HAP-1 (cell line): Measurements from ENCODE around the gene RASA3.
"Not testable (repeated sequence)": the region's sequence is repeated elsewhere in the genome, so short reads cannot be mapped to it uniquely, and the experiment has no call there.

Source experiments
- DNase-seq, 2 experiments: peaks; one replicate each; pipeline ENCODE4 v3.0.0-alpha.2; 2016 to 2020; ENCODE audit warnings: low spot score in 2 of 2
- H3K27me3 ChIP-seq: fragments of 250-450 bp; sonication (Bioruptor Pico); 2 replicates; pipeline ENCODE4 v1.5.1; 2020; ENCODE audit warnings: low read depth, mild to moderate bottlenecking, moderate library complexity
- H3K36me3 ChIP-seq: fragments of 250-450 bp; sonication (Bioruptor Pico); replicated peaks from 2 replicates; pipeline ENCODE4 v1.5.1; 2020; ENCODE audit warnings: mild to moderate bottlenecking
- H3K4me1 ChIP-seq: fragments of 250-450 bp; sonication (Bioruptor Pico); 2 replicates; pipeline ENCODE4 v1.5.1; 2020; ENCODE audit warnings: mild to moderate bottlenecking
- H3K4me3 ChIP-seq: fragments of 250-450 bp; sonication (Bioruptor Pico); 2 replicates; pipeline ENCODE4 v1.5.1; 2020; ENCODE audit warnings: mild to moderate bottlenecking, moderate library complexity
- H3K9me3 ChIP-seq: fragments of 250-450 bp; sonication (Bioruptor Pico); 2 replicates; pipeline ENCODE4 v1.5.1; 2020; ENCODE audit warnings: mild to moderate bottlenecking, moderate library complexity
- in situ Hi-C: fragments of 300-500 bp; cut with MboI; formaldehyde crosslinking; loops from 3 replicates; pipeline ENCODE4 v1.14.3; 2020; ENCODE audit warnings: low sequenced_read_pairs, inconsistent platforms, mixed read lengths

RASA3 gene

DNA sequence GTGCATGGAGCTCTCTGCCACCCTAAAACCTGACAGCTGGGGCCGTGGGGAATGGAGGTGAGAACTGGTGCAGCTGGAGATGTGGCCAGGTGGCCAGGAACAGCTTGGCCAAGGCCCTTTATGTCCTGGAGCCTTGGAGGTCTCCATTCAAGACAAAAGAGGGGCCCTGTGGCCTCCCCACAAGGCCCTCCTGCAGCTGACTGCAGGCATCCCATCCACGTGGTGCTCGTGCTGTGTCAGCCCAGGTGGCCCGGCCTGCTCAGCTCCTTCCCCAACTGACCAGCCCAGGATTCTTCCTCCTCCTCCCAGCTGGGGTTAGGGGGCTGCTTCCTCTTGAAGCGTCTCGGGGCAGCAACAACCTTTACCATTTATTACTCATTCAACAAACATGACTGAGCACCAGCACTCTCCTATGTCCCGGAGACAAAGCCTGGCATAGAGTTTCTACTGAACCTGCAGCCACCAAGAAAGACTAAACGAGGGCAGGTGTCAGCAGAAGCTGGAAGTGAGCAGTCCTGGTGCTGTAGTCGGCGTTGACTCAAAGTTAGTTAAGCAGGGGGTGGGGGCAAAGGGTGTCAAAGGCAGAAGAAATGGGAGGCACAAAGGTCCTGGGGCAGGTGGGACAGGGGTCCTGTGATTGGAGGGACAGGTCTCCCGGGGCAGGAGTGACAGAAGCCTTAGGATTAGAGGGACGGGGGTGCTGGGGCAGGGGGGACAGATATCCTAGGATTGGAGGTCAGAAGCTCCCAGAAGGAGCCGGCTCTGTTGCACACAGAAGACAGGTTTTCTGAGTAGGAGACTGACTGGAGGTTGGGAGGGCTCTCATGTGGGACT, 135.3 kb downstream of the RASA3 start:
- in situ Hi-C loops, result no loop called here
- no peak for DNase-seq
- Histone ChIP-seq H3K9me3 (no peaks in the 10 kb centered on the region), H3K4me3 (no peak overlapping the region), H3K36me3 (no peaks in the 10 kb centered on the region), H3K4me1 (no peaks in the 10 kb centered on the region), H3K27me3 (no peaks in the 10 kb centered on the region)

DNA sequence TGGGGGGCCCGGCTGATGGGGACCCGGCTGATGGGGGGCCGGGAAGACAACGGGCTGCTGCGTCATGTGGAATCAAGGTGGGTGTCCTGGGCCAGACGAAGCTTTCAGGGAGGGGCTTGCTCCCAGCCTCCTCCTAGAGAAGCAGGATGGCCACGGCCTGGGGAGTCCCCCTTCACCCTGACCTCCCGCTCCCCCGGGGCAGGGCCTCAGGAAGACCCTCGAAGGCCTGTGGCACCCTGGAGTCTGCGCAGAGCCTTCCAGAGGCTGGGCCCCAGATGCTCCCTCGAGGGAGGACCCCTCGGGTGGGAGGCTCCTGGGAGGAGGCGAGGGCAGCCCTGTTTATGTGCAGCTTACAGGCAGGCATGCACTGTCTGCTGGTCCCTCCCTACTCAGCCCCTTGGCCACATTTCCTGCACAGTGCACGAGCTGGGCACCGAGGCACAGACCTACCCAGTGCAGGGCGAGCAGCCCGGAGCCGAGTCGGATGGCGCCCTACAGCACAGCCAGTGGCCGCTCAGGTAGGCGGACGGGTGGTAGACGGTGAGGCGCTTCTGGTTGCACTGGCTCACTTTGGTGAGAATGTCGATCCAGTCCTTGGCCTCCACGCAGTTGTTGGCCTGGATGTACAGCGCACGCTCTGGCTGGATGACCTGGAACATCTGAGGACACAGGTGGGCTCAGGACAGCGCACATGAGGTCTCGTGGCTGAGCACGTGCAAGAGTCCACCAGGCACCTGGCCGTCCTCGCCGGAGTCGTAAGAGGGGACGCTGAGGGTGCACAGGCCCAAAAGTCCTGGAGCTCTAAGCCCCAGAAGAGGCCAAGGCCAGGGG, 136.1 kb downstream of the RASA3 start:
- Histone ChIP-seq H3K27me3 (no peaks in the 10 kb centered on the region), H3K4me3 (no peak overlapping the region), H3K4me1 (no peaks in the 10 kb centered on the region), H3K9me3 (no peaks in the 10 kb centered on the region), H3K36me3 (no peaks in the 10 kb centered on the region)
- in situ Hi-C loops, result no loop called here
- no peak for DNase-seq

DNA sequence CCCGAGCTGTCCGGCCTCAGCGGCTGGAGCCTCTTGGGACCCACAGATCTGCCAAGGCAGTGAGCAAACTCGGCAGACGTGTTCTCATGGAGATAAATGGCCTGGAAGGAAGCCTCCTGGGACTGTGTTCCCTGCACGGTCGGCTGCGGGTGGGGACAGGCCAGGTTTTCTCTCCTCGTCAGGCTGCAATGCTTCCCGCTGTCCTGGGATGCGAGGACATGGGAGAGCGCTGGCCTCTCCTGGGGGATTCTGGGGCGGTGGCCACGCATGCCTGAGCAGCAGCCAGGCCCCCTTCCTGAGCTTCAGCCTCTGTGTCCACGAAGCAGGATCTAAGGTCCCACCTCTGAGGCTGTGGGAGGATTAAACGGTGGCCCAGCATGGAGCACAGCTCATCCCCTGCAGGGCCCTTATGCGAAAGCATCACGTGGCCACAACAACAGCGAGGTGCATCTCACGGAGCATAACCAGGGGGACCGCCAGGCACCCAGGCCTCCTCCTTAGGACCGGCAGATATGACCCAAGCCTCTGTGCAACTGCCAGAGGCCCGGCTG, 137.3 kb downstream of the RASA3 start:
- no peaks in the 10 kb centered on the region for H3K4me1 ChIP-seq
- no peaks in the 10 kb centered on the region for H3K9me3 ChIP-seq
- in situ Hi-C loops, result no loop called here
- no peaks in the 10 kb centered on the region for H3K27me3 ChIP-seq
- no peak for DNase-seq
- H3K36me3 ChIP-seq, result no peaks in the 10 kb centered on the region
- no peak overlapping the region for H3K4me3 ChIP-seq

DNA sequence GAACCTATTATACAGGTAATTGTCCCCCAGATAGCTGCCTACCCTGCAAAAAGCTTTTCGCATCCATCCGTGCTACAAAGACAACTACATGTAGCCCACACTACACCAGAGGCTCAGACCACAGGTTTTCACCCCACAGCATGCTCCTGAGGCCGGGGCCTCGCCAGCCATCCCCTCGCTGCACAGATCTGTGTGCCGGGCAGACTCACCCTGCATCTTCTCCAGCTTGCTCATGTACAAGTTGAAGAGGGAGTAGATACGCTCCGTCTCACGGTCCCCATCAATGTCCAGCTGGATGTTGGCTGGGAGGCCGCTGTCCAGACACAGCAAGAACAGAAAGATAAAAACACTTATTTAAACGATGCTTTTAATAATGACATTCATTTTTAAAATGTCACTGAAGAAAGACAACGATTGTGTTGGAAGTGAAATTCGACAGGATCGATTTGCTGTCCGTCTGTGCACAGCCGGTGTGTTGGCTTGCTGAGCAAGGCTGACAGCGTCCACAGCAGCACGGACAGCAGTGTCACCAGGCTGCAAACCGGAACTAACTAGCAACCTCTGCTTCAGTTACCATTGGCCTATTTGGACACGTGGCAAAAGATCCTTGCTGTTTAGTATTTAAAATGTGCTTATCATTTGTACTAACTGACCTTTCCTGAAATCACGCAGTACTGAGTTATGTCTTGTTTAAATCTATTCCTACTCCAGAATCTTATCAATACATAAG, 140.0 kb downstream of the RASA3 start:
- Histone ChIP-seq H3K36me3 (no peaks in the 10 kb centered on the region), H3K27me3 (no peaks in the 10 kb centered on the region), H3K4me1 (no peaks in the 10 kb centered on the region), H3K9me3 (no peaks in the 10 kb centered on the region), H3K4me3 (no peak overlapping the region)
- in situ Hi-C loops, result no loop called here
- DNase-seq, result no peak

DNA sequence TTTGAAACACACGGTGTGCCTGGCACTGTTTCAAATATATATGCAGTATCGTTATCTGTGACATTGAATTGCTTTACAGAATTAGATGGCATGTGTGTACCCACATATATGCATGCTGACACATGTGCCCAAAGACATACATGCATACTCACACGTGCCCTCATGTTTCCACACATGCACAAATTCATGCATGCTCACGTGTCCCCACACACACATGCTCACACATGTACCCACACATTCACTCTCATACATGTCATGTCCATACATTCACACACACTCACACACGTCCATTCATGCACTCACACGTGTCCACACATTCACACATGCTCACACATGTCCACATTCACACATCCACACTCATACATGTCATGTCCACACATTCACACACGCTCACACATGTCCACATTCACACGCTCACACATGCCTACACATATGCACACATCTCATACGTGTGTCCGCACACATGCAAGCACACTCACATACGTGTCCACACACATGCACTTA, 140.7 kb downstream of the RASA3 start:
- no peaks in the 10 kb centered on the region for H3K36me3 ChIP-seq
- DNase-seq, result no peak

DNA sequence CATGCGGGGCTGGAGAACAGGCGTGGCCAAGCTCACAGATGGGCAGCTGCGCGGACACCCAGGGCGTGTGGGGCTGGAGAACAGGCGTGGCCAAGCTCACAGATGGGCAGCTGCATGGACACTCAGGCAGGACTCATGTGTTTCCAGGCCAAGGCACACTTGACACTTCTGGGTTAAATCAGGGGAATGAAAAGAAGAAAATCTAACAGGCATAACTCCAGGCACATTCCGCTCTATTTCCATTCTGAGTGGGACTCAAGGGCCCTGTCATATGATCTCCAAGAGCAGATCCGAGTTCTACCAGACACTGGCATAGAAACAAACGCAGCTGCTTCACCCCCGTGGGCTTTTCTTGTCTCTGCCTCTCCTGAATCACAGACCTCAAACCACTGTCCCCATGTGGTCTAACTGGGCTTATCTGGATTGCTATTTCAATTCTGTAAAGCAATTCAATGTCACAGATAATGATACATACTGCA, 141.2 kb downstream of the RASA3 start:
- no peaks in the 10 kb centered on the region for H3K36me3 ChIP-seq
- no peak overlapping the region for H3K4me3 ChIP-seq
- in situ Hi-C loops, result no loop called here
- no peaks in the 10 kb centered on the region for H3K27me3 ChIP-seq
- no peaks in the 10 kb centered on the region for H3K4me1 ChIP-seq
- DNase-seq, result no peak
- H3K9me3 ChIP-seq, result no peaks in the 10 kb centered on the region

More for the DNA sequence above, 140.7 kb downstream of the RASA3 start:
- no peaks in the 10 kb centered on the region for H3K4me1 ChIP-seq
- in situ Hi-C loops, result no loop called here
- H3K4me3 ChIP-seq, result no peak overlapping the region
- H3K27me3 ChIP-seq, result no peaks in the 10 kb centered on the region
- H3K9me3 ChIP-seq, result no peaks in the 10 kb centered on the region

DNA sequence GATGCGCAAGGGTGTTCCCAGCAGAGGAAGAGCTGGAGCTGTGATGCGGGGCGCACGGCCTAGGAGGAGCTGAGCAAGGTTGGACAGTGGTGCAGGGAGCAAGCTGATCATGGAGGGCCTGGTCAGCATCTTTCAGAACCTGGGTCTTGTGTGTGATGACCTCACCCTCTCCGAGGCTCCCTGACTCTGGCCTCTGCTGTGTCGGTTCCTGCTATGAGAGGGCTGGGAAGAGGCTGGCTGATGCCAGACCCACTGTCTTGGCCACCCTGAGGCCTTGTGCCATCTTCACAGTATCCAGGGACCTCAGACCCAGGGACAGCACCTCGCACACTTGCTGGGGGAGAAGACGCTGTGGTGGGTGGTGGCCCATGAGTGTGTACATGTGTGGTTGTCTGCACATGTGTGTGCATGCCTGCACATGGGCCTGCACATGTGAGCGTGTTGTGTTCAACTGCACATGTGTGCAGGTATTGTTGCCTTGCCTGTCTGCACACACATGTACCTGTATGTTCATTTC, 142.0 kb downstream of the RASA3 start:
- no peak for DNase-seq
- no peaks in the 10 kb centered on the region for H3K27me3 ChIP-seq
- H3K4me3 ChIP-seq, result no peak overlapping the region
- H3K4me1 ChIP-seq, result no peaks in the 10 kb centered on the region
- in situ Hi-C loops, result no loop called here
- H3K36me3 ChIP-seq, result no peaks in the 10 kb centered on the region
- H3K9me3 ChIP-seq, result no peaks in the 10 kb centered on the region

DNA sequence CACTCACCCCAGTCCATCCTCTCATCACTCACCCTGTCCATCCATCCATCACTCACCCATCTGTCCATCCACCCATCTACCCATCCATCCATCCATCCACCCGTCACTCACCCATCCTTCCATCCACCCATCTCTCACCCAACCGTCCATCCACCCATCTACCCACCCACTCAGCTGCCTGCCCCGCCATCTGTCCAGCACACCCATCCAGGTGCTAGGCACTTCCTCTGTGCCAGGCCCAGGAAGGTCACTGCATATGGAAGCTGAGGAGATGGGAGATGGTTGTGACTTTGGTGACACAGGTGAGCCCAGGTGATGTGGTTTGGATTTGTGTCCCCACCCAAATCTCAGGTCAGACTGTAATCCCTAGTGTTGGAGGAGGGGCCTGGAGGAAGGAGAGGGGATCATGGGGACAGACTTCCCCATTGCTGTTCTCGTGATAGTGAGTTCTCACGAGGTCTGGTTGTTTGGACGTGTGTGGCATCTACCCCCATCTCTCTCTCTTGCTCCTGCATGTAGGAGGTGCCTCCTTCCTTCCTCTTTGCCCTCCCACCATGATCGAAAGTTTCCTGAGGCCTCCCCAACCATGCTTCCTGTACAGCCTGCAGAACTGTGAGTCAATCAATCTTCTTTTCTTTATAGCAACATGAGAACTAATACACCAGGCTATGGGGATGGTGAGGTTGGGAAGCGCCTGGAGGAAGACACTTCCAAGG, 142.7 kb downstream of the RASA3 start:
- Histone ChIP-seq H3K4me1 (no peaks in the 10 kb centered on the region), H3K9me3 (no peaks in the 10 kb centered on the region), H3K4me3 (no peak overlapping the region), H3K36me3 (no peaks in the 10 kb centered on the region), H3K27me3 (no peaks in the 10 kb centered on the region)
- in situ Hi-C loops, result no loop called here
- DNase-seq, result no peak

DNA sequence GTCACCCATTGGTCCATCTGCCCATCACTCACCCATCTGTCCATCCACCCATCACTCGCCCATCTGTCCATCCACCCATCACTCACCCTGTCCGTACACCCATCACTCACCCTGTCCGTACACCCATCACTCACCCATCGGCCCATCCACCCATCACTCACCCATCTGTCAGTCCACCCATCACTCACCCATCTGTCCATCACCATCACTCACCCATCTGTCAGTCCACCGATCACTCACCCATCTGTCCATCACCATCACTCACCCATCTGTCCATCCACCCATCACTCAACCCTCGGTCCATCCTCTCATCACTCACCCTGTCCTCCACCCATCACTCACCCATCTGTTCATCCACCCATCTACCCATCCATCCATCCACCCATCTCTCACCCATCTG, 143.6 kb downstream of the RASA3 start:
- DNase-seq, H3K9me3 ChIP-seq, H3K36me3 ChIP-seq, H3K4me1 ChIP-seq, H3K4me3 ChIP-seq, in situ Hi-C loops, H3K27me3 ChIP-seq: not testable (repeated sequence)

DNA sequence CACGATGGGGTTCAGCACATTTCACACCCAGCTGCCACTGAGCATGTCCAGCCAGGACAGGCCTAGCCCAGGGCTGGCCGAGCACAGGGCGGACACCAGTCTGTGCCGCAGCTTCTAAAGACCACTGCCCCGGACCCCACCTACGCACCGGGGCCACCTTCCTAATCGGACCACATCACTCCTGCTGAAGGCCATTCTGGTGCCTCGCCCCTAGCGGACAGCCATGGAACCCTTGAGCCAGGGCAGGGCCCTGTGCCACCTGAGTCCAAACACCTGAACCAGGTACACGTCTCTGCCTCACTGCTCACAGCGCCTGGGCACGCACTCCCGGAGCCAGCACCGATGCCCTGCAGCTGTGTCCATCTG, 150.1 kb downstream of the RASA3 start:
- H3K4me3 ChIP-seq, result no peak overlapping the region
- in situ Hi-C loops, result no loop called here
- no peaks in the 10 kb centered on the region for H3K4me1 ChIP-seq
- no peaks in the 10 kb centered on the region for H3K36me3 ChIP-seq
- H3K9me3 ChIP-seq, result no peaks in the 10 kb centered on the region
- H3K27me3 ChIP-seq, result no peaks in the 10 kb centered on the region
- no peak for DNase-seq

DNA sequence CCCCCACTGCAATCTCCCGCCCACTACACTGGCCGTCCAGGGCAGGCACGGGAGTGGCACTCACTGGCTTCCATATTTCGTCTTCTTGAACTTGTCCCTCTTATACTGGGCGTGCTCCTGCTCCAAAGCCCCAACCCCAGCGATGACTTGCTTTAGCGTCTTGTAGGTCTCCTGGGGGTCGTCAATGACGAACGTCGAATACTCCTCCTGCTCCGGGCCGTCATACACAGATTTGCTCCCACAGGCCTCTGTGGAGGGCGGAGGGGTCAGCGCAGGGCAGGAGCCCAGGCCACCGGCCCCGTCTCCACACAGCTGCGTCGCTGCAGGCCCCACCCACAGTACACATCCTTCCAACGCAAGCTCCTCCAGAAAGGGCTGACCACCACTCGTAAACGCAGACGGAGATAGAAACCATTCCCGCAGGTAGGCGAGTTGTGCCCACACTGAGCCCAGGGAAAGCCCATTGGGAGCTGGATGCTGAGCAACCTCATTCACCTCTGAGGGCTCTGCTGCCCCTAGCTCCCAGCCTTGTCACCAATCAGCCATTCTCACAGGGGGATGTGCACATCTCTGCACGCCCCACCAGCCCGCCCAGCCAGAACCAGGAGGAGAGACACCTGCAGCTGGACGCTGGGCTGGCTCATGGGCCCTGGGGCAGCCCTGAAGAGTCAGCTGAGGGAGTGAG, 150.7 kb downstream of the RASA3 start:
- H3K4me1 ChIP-seq, result no peaks in the 10 kb centered on the region
- H3K27me3 ChIP-seq, result no peaks in the 10 kb centered on the region
- no peaks in the 10 kb centered on the region for H3K9me3 ChIP-seq
- no peaks in the 10 kb centered on the region for H3K36me3 ChIP-seq
- DNase-seq, result peak in 1 of 2 experiments; percentile 1
- no peak overlapping the region for H3K4me3 ChIP-seq
- in situ Hi-C loops, result no loop called here

DNA sequence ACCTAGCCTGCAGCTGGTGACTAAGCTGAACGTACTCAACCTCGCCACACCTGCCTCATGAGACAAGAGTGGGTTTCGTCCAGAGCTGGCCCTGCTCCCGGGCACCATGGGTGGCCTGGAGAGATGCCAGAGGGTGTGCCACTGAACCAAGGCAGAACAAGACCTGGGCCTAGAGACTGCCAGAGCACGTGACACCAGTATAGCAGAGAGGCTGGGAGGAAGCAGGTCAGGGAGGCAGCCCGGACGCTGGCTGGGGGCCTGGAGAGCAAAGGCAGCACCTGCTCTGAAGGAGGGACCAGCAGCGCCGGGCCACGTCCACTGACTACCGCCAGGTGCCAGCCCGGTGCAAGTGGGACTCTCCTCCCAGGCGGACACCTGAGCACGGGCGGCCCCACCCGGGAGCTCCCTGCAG, 151.2 kb downstream of the RASA3 start:
- H3K4me3 ChIP-seq, result no peak overlapping the region
- no peak for DNase-seq
- in situ Hi-C loops, result no loop called here
- H3K4me1 ChIP-seq, result no peaks in the 10 kb centered on the region
- H3K9me3 ChIP-seq, result no peaks in the 10 kb centered on the region
- H3K36me3 ChIP-seq, result no peaks in the 10 kb centered on the region
- no peaks in the 10 kb centered on the region for H3K27me3 ChIP-seq
